Renal cortical epithelial cell (primary cell): ENCODE measurements around the gene CENPX. TPM values are rescaled to one million over a fixed set of nuclear protein-coding genes. Genes with fewer than 3 reads are reported as not detected.
A peak's percentile ranks its signal among the peaks of the same experiment; 100 is the strongest.

Experiments
- DNase-seq: peaks from one replicate; pipeline ENCODE4 v3.0.0-alpha.2; 2011; ENCODE audit warnings: low read depth
- total RNA-seq: library from RNA; depleted of rRNA; stranded (reverse); fragments of >200 nt; gene quantifications from 2 replicates; pipeline ENCODE4 v1.2.3, GENCODE V29; 2014

CENPX gene
- total RNA-seq, 1 donor from 2014 or later = 13.6 TPM

GRCh38 chr17:81998691-81999438, 23.8 kb downstream of the CENPX start:
- no peak for DNase-seq

GRCh38 chr17:81998212-81998611, 24.5 kb downstream of the CENPX start:
- no peak for DNase-seq

GRCh38 chr17:81996757-81997441, 25.8 kb downstream of the CENPX start:
- DNase-seq = no peak

- no peak for DNase-seq
These were observed 26.4 kb downstream of the CENPX start for GRCh38 chr17:81996232-81996756.

GRCh38 chr17:81995463-81996231, 27.0 kb downstream of the CENPX start:
- no peak for DNase-seq

GRCh38 chr17:81994593-81995462, 27.9 kb downstream of the CENPX start:
- no peak for DNase-seq

GRCh38 chr17:81993729-81994592, 28.7 kb downstream of the CENPX start:
- DNase-seq = no peak

GRCh38 chr17:81992306-81993102, 30.2 kb downstream of the CENPX start:
- DNase-seq = no peak

GRCh38 chr17:81991684-81992305, 30.9 kb downstream of the CENPX start:
- peak; percentile 80 for DNase-seq

GRCh38 chr17:81990836-81991683, 31.6 kb downstream of the CENPX start:
- no peak for DNase-seq

- DNase-seq = no peak
These were observed 35.4 kb downstream of the CENPX start for GRCh38 chr17:81987161-81987770.

GRCh38 chr17:81986606-81987005, 36.1 kb downstream of the CENPX start:
- DNase-seq = no peak

- DNase-seq = no peak
These were observed 37.8 kb downstream of the CENPX start for GRCh38 chr17:81984773-81985410.

- DNase-seq = no peak
These were observed 38.9 kb downstream of the CENPX start for GRCh38 chr17:81983639-81984373.

GRCh38 chr17:81983011-81983638, 39.6 kb downstream of the CENPX start:
- DNase-seq = no peak

- DNase-seq = peak; percentile 22
These were observed 41.2 kb downstream of the CENPX start for GRCh38 chr17:81981511-81981910.
